ENCODE measurements around the gene IKZF2. TPM values are rescaled to one million over a fixed set of nuclear protein-coding genes. Genes with fewer than 3 reads are reported as not detected.

The IKZF2 gene
- total and polyA plus RNA-seq, 2 donors (not counting 3 experiments of a cell fraction or from before 2014, with no cell fraction given) = 0.08 to 0.46 TPM

- intact Hi-C loops (cut with micrococcal nuclease) = no loop called here
- no peak overlapping the region for H3K4me2 ChIP-seq (ENCODE audit: insufficient read depth, low read length)
- TF ChIP-seq MAX (IDR thresholded peaks at IDR 0.05; ENCODE audit: insufficient read depth, insufficient read length) (no peak), POLR2AphosphoS5 (IDR thresholded peaks at IDR 0.05; ENCODE audit: insufficient read depth, low read depth, low read length) (no peak), EZH2 (IDR thresholded peaks at IDR 0.05; ENCODE audit: borderline replicate concordance, low read depth, low read length, severe bottlenecking) (no peak), JUN (IDR thresholded peaks at IDR 0.05; ENCODE audit: borderline replicate concordance, insufficient read depth, insufficient read length, low read depth) (no peak), POLR2A (IDR thresholded peaks at IDR 0.05; ENCODE audit: low read depth, low read length) (no peak), FOS (IDR thresholded peaks at IDR 0.05; ENCODE audit: borderline replicate concordance, insufficient read depth, low read length) (no peak), MYC (IDR thresholded peaks at IDR 0.05; ENCODE audit: low read depth, low read length) (no peak), GATA2 (IDR thresholded peaks at IDR 0.05; ENCODE audit: insufficient read depth, insufficient read length, low read depth, low read length) (no peak), CTCF (IDR thresholded peaks at IDR 0.05; ENCODE audit: extremely low read depth in 1 of 2, insufficient read depth in 1 of 2, low read depth in 1 of 2, low read length in 2 of 2) (no peak)
These were observed 21.2 kb upstream of the IKZF2 start for GRCh38 chr2:213172641-213173040.

More at GRCh38 chr2:213172641-213173040, 21.2 kb upstream of the IKZF2 start:
- dilution Hi-C loops (cut with MboI; ENCODE audit: extremely low pct_ligation_motif_present, low sequenced_read_pairs) = no loop called here
- Histone ChIP-seq H4K20me1 (replicated peaks; ENCODE audit: control insufficient read depth, extremely low read depth, insufficient read depth, low read length) (no peaks in the 10 kb centered on the region), H3K4me1 (ENCODE audit: control insufficient read depth, extremely low read depth, insufficient read depth, low read length) (no peaks in the 10 kb centered on the region), H3K4me3 (replicated peaks in 1 of 3; ENCODE audit: insufficient read depth in 1 of 3, low read depth in 1 of 3, low read length in 3 of 3) (no peak overlapping the region), H2AFZ (ENCODE audit: low read depth, low read length) (no peak overlapping the region), H3K9me1 (replicated peaks; ENCODE audit: control insufficient read depth, extremely low read depth, insufficient read depth, low read length) (no peaks in the 10 kb centered on the region), H3K27ac (ENCODE audit: insufficient read depth, low read depth, low read length) (no peak overlapping the region), H3K27me3 (ENCODE audit: control insufficient read depth in 2 of 2, insufficient read depth in 2 of 2, low read length in 2 of 2) (no peaks in the 10 kb centered on the region), H3K79me2 (ENCODE audit: control insufficient read depth, insufficient read depth, low read length) (no peaks in the 10 kb centered on the region), H3K9me3 (replicated peaks; ENCODE audit: control insufficient read depth, insufficient read depth, low read length) (no peaks in the 10 kb centered on the region), H3K36me3 (ENCODE audit: control insufficient read depth in 2 of 2, extremely low read depth in 1 of 2, insufficient read depth in 2 of 2, low read length in 2 of 2) (no peaks in the 10 kb centered on the region), H3K9ac (replicated peaks; ENCODE audit: extremely low read depth, insufficient read depth, low read length) (no peak overlapping the region)
- POLR2A ChIA-PET = no interaction called here
- no TSS peak for BruUV-seq (replicated peaks)
- FAIRE-seq (no peak), DNase-seq (ENCODE audit: low read depth, low spot score) (no peak)
- CTCF ChIA-PET = interaction anchor here (1.3 to 1.5 kb wide), 2 partner anchors 9 to 19 kb away, joined by 4 read pairs; no protein-coding TSS in a partner anchor

All from endothelial cell of umbilical vein (primary cell).